ENCODE results near the gene NUCKS1.
A peak's percentile ranks its signal among the peaks of the same experiment; 100 is the strongest.
"Not testable (repeated sequence)": the region's sequence is repeated elsewhere in the genome, so short reads cannot be mapped to it uniquely, and the experiment has no call there.

Gene NUCKS1

DNA sequence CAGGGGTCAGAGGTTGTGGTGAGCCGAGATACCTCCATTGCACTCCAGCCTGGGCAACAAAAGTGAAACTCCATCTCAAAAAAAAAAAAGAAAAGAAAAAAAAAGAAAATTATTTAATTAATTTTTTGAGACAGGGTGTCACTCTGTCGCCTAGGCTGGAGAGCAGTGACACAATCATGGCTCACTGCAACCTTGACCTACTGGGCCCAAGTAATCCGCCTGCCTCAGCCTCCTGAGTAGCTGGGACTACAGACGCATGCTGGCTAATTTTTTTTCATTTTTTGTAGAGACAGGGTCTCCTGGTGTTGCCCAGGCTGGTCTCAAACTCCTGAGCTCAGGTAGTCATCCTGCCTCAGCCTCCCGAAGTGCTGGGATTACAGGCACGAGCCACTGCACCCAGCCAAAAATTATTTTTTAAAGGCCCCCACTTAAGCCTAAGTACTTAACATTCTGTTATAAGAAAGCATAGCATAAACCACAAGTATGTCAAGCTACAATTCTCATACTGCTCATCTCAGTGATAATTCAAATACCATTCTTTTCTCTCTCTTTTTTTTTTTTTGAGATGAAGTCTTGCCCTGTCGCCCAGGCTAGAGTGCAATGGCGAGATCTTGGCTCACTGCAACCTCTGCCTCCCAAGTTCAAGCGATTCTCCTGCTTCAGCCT, 19.9 kb downstream of the NUCKS1 start:
- DNase-seq (ENCODE audit: low spot score): no peak

- no peak for DNase-seq (ENCODE audit: low spot score)
These were observed 23.3 kb downstream of the NUCKS1 start for GRCh38 chr1:205726619-205727125.

DNA sequence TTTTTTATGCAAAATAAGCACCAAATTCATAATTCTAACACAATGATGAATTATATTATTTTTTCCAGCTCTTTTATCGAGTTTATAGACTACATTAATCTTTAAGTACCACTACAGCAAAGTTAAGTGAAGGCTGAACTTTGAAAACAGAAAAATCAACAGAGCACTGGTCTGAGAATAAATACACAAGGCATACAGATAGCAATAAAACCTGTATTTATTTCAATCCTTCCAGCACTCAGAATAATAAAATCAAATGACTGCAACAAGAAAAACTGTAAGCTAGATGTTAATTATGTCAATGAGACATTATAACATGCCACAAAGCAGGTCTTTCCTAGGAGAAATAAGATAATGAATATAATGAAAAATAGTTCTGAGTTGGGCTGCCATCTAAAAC, 24.5 kb downstream of the NUCKS1 start:
- DNase-seq (ENCODE audit: low spot score): no peak

GRCh38 chr1:205720740-205721139, 29.2 kb downstream of the NUCKS1 start:
- DNase-seq (ENCODE audit: low spot score): not testable (repeated sequence)

DNA sequence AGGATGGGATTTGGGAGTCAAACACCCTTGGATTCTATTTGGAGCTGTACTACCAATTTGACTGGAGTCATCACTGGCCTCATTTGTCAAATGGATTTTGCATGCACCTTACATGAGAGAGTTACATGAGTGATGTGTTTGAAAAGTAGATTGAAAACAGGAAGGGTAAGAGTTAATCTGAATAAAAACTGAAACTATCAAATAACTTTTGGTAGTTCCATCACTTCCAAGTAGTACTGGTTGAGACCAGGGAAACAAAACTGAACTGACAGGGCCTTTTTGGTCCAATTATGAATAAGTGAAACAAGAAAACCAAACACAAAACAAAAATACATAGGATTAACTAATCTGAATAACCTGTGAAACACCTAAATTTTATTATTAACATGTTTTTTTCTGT, 30.2 kb downstream of the NUCKS1 start:
- DNase-seq (ENCODE audit: low spot score): no peak

- DNase-seq (ENCODE audit: low spot score): no peak
These were observed 31.0 kb downstream of the NUCKS1 start for GRCh38 chr1:205719015-205719414.

DNA sequence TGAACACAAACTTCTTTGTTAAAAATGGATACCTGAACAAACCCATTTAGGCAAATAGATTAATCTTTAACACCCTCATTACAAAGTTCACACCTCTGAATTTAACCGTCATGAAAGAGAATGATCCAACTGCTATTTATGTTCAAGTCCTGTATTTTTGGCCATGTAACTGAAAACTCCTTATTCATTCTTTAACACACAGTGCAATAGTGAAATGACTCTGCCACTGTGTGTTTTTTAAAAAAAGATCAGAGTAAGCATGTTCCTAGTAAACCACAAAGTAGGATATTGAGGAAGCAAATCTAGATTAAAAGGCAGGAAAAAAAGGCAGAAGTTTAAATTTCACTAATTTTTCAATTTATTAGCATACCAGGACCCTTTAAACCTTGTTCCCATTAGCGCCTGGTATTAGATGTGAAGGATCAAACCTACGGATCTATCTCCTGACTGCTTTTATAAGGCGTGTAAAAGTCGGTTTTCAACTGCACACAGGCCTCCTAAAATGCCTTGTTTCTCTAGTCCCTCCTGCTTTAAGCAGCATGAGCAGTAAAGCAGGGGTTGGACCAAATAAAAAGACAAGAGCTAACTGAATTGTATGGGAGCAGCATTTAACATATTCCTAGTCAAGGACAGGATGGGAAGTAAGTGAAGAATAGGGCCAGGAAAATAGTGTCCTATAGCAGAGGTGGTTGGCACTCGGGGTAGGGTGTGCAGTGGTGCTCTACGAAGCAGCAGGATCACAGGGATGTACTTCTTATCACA, 33.4 kb downstream of the NUCKS1 start:
- DNase-seq (ENCODE audit: low spot score): no peak

DNA sequence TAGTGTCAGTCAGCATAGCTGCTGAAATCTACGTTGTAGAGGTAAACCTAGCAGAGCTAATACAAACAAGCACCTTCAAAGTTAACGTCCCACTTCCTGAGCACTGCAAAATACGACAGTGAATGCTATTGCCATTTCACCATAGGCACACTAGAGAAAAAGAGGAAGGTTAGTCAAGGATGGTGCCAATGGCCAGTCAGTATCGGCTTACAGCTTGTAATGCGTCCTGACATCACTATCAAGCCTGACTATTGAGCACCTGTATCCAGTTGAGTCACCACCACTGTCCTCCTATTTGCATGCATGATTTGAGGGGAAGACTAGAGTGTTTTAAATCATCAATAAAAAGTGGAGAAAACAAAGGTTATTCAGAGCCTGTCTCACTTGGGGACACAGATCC, 34.4 kb downstream of the NUCKS1 start:
- DNase-seq (ENCODE audit: low spot score): no peak

GRCh38 chr1:205714906-205715246, 35.1 kb downstream of the NUCKS1 start:
- DNase-seq (ENCODE audit: low spot score): no peak

- no peak for DNase-seq (ENCODE audit: low spot score)
These were observed 35.6 kb downstream of the NUCKS1 start for GRCh38 chr1:205714190-205714905.

- DNase-seq (ENCODE audit: low spot score): no peak
These were observed 38.6 kb downstream of the NUCKS1 start for GRCh38 chr1:205711105-205712048.

- no peak for DNase-seq (ENCODE audit: low spot score)
These were observed 39.5 kb downstream of the NUCKS1 start for GRCh38 chr1:205710201-205711062.

GRCh38 chr1:205709640-205710039, 40.3 kb downstream of the NUCKS1 start:
- DNase-seq (ENCODE audit: low spot score): no peak

- DNase-seq (ENCODE audit: low spot score): no peak
These were observed 41.0 kb downstream of the NUCKS1 start for GRCh38 chr1:205709059-205709398.

DNA sequence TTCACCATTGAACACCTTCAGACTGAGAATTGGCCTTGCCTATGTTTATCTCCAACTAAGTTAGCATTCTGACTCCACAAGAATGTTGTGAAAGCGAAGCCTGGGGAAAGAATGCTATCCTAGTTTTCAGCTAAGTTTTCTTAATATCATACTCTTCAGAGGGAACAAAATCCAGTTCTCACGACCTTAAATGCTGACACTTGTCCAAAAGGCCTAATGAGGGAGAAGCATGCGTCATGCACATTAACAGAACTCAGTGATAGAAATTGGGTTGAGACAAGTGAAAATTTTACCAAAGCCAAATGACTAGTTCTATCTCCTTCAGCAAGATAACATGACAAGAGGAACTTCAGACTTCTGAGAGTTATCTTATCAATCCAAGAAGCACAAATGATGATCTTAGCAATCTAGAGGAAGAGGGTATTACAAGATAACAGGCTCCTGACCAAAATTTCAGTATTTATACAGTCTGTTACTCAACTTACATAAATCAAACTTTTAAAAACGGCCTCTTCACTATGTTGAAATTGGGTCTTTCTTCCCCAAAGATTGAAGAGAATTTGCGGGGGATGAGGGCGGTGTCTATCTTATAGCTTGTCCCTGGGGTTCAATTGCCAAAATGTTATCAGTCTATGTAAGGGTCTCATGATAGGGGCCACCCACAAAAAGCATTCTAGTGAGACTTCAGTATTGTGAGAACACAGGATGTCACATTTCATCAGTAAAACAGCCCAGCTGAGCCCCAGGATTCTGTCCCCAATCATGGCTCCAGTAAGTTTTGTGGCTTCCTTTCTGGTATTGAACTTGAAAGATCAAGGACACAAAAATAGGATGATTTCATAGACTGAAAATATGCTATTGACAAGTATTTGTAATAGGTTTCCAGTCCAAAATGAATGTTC, 43.1 kb downstream of the NUCKS1 start:
- no peak for DNase-seq (ENCODE audit: low spot score)

DNA sequence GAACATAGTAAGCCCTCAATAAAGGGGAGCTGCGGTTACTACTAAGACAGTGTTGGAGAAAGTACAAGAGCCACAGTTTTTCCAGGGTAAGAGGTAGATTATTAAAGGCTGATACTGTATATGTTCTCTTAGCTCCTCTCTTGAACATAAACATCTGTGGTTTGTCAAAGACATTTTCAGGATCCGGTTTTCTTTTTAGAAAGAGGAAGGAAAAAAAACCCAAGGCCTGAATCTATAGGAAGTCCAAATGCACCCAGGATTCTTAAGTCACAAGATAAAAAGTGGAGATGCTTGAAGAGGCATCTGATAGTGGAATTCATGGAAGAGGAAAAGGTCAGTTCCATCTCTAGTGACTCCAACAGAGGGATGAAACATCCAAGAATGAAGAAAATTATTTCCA, 45.1 kb downstream of the NUCKS1 start:
- DNase-seq (ENCODE audit: low spot score): no peak

GRCh38 chr1:205703072-205703471, 46.9 kb downstream of the NUCKS1 start:
- DNase-seq (ENCODE audit: low spot score): no peak

GRCh38 chr1:205701891-205702290, 48.1 kb downstream of the NUCKS1 start:
- no peak for DNase-seq (ENCODE audit: low spot score)

DNA sequence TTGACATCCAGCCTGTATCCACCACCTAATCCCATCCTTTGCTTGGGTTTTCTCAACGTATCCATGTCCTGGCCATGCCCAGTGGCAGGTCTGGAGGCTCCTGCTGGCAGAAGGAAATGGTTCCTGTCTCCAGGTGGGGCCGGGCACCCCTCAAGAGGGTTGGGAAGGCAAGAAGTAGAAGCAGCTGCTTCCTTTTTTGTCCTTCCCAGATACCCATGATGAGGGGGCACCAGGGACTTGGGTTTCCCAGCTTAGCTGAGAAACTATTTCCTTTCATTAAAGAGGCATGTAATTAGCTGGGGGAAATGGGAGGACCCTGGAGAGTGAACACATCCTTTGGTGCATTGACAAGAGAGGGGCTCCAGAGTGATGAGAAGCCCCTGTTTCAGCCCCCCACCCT, 48.6 kb downstream of the NUCKS1 start:
- DNase-seq (ENCODE audit: low spot score): no peak

GRCh38 chr1:205700865-205701401, 49.0 kb downstream of the NUCKS1 start:
- peak; percentile 74 for DNase-seq (ENCODE audit: low spot score)

Measured in left forelimb (tissue), 1 donor.